ENCODE results near the gene MCHR1.

DNA sequence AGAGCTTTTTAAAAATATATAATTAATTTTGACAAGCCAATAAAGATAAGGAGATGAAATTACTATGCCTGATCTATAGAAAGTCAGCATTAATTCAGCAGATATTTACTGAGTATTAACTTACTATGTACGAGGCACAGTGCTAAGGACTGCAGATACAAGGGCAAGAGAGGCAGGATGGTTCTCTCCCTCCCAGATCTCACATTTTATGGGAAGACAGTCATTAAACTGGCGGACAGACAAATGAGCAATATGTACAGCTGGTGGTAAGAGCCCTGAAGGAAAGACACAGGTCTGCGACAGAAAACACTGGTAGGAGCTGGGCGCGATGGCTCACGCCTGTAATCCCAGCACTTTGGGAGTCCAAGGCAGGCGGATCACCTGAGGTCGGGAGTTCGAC, 36.8 kb downstream of the MCHR1 start:
- TF ChIP-seq POLR2AphosphoS5 (IDR thresholded peaks at IDR 0.05; ENCODE audit: low read depth) (no peak), EZH2 (IDR thresholded peaks at IDR 0.05; ENCODE audit: low read depth, unreplicated experiment) (no peak), CREB1 (CRISPR knock-in tag; IDR thresholded peaks at IDR 0.05; ENCODE audit: low read depth) (no peak), JUNB (IDR thresholded peaks at IDR 0.05; ENCODE audit: unreplicated experiment) (no peak), EZH2phosphoT487 (IDR thresholded peaks at IDR 0.05; ENCODE audit: unreplicated experiment) (no peak), NANOG (IDR thresholded peaks at IDR 0.05; ENCODE audit: borderline replicate concordance) (no peak)
- TF ChIP-seq, protein P1, sequence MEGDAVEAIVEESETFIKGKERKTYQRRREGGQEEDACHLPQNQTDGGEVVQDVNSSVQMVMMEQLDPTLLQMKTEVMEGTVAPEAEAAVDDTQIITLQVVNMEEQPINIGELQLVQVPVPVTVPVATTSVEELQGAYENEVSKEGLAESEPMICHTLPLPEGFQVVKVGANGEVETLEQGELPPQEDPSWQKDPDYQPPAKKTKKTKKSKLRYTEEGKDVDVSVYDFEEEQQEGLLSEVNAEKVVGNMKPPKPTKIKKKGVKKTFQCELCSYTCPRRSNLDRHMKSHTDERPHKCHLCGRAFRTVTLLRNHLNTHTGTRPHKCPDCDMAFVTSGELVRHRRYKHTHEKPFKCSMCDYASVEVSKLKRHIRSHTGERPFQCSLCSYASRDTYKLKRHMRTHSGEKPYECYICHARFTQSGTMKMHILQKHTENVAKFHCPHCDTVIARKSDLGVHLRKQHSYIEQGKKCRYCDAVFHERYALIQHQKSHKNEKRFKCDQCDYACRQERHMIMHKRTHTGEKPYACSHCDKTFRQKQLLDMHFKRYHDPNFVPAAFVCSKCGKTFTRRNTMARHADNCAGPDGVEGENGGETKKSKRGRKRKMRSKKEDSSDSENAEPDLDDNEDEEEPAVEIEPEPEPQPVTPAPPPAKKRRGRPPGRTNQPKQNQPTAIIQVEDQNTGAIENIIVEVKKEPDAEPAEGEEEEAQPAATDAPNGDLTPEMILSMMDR (conservative IDR thresholded peaks at IDR 0.05; ENCODE audit: low read depth in 2 of 2): no peak
- TF ChIP-seq, protein P2, sequence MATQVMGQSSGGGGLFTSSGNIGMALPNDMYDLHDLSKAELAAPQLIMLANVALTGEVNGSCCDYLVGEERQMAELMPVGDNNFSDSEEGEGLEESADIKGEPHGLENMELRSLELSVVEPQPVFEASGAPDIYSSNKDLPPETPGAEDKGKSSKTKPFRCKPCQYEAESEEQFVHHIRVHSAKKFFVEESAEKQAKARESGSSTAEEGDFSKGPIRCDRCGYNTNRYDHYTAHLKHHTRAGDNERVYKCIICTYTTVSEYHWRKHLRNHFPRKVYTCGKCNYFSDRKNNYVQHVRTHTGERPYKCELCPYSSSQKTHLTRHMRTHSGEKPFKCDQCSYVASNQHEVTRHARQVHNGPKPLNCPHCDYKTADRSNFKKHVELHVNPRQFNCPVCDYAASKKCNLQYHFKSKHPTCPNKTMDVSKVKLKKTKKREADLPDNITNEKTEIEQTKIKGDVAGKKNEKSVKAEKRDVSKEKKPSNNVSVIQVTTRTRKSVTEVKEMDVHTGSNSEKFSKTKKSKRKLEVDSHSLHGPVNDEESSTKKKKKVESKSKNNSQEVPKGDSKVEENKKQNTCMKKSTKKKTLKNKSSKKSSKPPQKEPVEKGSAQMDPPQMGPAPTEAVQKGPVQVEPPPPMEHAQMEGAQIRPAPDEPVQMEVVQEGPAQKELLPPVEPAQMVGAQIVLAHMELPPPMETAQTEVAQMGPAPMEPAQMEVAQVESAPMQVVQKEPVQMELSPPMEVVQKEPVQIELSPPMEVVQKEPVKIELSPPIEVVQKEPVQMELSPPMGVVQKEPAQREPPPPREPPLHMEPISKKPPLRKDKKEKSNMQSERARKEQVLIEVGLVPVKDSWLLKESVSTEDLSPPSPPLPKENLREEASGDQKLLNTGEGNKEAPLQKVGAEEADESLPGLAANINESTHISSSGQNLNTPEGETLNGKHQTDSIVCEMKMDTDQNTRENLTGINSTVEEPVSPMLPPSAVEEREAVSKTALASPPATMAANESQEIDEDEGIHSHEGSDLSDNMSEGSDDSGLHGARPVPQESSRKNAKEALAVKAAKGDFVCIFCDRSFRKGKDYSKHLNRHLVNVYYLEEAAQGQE (IDR thresholded peaks at IDR 0.05; ENCODE audit: unreplicated experiment): no peak

All from GM23338 (cell line).